K562 (cell line): ENCODE data around the gene A1CF.
"Not testable (repeated sequence)": the region's sequence is repeated elsewhere in the genome, so short reads cannot be mapped to it uniquely, and the experiment has no call there.

Source experiments
- CTCF ChIP-seq, 3 experiments: IDR thresholded peaks in 2 of 3; conservative IDR thresholded peaks in 1 of 3; 2 replicates each; pipeline ENCODE4 v1.5.1; 2011 to 2012; ENCODE audit warnings: low read length in 3 of 3, mild to moderate bottlenecking in 3 of 3, control low read depth in 2 of 3, improper control_type of control experiment in 1 of 3, inconsistent platforms in 1 of 3, low read depth in 1 of 3, mixed read lengths in 1 of 3, moderate library complexity in 1 of 3; ENCODE audit not compliant: insufficient read depth in 2 of 3
- POLR2B ChIP-seq: fragments of 450-650 bp; IDR thresholded peaks from 2 replicates; pipeline ENCODE4 v1.6.1; 2018; ENCODE audit warnings: low read depth; ENCODE audit not compliant: partially characterized antibody

- not testable (repeated sequence) for TF ChIP-seq CTCF (IDR thresholded peaks at IDR 0.05 in 2 of 3, conservative IDR thresholded peaks at IDR 0.05 in 1 of 3; ENCODE audit: insufficient read depth in 2 of 3, low read depth in 1 of 3, low read length in 3 of 3); POLR2B
These were observed 97.5 kb downstream of the A1CF start for GRCh38 chr10:50787962-50788361.
